HFF-Myc (cell line): ENCODE data around the gene DNAH11.

Experiments
- DNase-seq: peaks from one replicate; pipeline ENCODE4 v3.0.0-alpha.2; 2011; ENCODE audit warnings: low read depth; ENCODE audit errors: extremely low read depth
- H3K4me3 ChIP-seq: replicated peaks from 2 replicates; pipeline ENCODE4 v1.5.1; 2011; ENCODE audit warnings: low read depth, mild to moderate bottlenecking, control low read depth, low read length
- TF ChIP-seq, protein P1 (sequence below): IDR thresholded peaks from 2 replicates; pipeline ENCODE4 v1.5.1; 2012; ENCODE audit warnings: mild to moderate bottlenecking, low read depth, low read length, control low read depth; ENCODE audit errors: missing control alignments

DNAH11 gene

DNA sequence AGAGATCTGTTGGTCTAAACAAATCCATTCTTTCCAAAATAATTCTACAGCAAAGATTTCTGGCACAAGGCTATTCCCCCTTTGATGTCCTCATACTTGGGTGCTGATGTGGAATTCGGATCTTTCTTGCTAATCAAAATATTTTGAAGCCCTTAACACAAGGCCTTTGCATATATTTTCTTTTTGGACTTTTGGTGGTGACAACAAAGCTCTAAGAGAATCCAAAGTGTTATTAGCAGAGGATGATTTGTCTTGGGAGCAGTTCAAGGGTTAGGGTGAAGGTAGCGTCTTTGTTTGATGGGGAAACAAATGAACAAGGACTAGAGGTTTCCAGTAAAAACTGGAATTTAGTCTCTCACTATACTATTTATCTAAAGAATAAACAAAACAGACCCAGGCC is 205.0 kb downstream of the DNAH11 start:
- no peak for DNase-seq
- no peak overlapping the region for H3K4me3 ChIP-seq
- TF ChIP-seq, protein P1, sequence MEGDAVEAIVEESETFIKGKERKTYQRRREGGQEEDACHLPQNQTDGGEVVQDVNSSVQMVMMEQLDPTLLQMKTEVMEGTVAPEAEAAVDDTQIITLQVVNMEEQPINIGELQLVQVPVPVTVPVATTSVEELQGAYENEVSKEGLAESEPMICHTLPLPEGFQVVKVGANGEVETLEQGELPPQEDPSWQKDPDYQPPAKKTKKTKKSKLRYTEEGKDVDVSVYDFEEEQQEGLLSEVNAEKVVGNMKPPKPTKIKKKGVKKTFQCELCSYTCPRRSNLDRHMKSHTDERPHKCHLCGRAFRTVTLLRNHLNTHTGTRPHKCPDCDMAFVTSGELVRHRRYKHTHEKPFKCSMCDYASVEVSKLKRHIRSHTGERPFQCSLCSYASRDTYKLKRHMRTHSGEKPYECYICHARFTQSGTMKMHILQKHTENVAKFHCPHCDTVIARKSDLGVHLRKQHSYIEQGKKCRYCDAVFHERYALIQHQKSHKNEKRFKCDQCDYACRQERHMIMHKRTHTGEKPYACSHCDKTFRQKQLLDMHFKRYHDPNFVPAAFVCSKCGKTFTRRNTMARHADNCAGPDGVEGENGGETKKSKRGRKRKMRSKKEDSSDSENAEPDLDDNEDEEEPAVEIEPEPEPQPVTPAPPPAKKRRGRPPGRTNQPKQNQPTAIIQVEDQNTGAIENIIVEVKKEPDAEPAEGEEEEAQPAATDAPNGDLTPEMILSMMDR: no peak

DNA sequence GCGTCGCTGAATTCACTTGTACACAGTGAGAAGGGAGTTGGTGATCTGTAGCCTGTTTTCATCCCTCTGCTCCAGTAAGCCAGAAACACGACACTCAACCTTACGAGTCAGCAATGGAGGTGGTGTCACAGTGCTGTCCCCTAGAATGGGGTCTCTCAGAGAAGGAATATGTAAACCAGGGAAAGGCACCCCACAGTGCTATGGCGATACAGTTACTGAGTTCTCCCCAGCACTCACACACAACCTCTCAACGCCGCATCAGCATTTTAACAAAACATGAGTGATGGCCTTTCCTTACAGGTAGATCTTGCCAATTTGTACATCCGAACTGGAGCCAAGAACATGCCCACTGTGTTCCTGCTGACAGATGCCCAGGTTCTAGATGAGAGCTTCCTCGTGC is 206.5 kb downstream of the DNAH11 start:
- no peak for DNase-seq

DNA sequence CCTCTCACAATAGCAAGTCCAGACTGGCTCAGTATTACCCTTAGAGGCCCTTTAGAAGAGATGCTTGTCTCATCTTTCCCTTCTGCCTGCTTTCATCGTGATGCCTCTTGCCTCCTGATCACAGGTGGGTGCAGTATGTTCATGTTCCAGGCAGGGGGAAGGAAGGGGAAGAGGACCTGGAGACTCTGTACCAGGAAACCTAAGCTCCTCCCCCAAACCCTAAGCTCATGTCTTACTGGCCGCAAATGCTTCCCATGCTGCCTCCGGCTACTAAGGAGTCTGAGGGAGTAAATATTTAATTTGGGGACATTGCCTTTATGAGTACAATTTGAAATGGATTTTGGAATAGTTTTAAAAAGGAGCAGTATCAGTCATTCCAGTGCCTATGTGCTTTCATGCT is 210.2 kb downstream of the DNAH11 start:
- no peak for DNase-seq
- TF ChIP-seq, protein P1: no peak
- no peak overlapping the region for H3K4me3 ChIP-seq

More for the DNA sequence above, 206.5 kb downstream of the DNAH11 start:
- TF ChIP-seq, protein P1: no peak
- H3K4me3 ChIP-seq: no peak overlapping the region

DNA sequence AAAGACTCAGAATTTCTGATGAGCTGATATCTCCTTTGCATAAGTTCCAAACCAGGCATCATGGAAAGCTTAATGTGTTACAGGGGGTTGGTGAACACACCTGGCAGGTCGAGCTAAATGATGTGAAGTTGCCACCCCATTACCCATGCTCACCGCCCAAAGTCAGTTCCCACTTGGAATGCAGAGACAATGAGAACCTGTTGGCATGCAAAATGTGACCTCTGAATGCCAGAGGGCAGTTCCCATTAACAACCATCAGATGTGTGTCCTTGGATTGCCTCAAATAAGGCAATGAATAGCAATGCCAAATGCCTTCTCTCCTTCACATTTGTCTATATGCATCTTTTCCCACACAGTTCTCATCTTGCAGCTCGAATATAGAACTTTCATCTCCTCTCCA is 212.1 kb downstream of the DNAH11 start:
- DNase-seq: no peak
- TF ChIP-seq, protein P1: no peak
- H3K4me3 ChIP-seq: no peak overlapping the region

GRCh38 chr7:21757537-21758282 is 214.9 kb downstream of the DNAH11 start:
- no peak overlapping the region for H3K4me3 ChIP-seq
- no peak for DNase-seq
- TF ChIP-seq, protein P1: no peak

- TF ChIP-seq, protein P1: no peak
- no peak for DNase-seq
- no peak overlapping the region for H3K4me3 ChIP-seq
These were observed 215.4 kb downstream of the DNAH11 start for GRCh38 chr7:21758286-21758685.

GRCh38 chr7:21762469-21762868 is 219.6 kb downstream of the DNAH11 start:
- TF ChIP-seq, protein P1: no peak
- H3K4me3 ChIP-seq: no peak overlapping the region
- no peak for DNase-seq
